Neuronal stem cell (in vitro differentiated cells): ENCODE measurements around the gene UVSSA.

ENCODE experiments used
- DNase-seq: peaks from one replicate; pipeline ENCODE4 v3.0.0-alpha.2; 2013; ENCODE audit warnings: low spot score
- H2AFZ ChIP-seq: one replicate; pipeline ENCODE4 v1.6.1; 2013; ENCODE audit warnings: mild to moderate bottlenecking, low read length, inconsistent platforms
- H2AK5ac ChIP-seq: 2 replicates; pipeline ENCODE4 v1.6.1; 2013; ENCODE audit warnings: low read depth, mild to moderate bottlenecking, inconsistent platforms, low read length, moderate library complexity, mixed read lengths
- H2BK120ac ChIP-seq: 2 replicates; pipeline ENCODE4 v1.6.1; 2013; ENCODE audit warnings: low read depth, mild to moderate bottlenecking, inconsistent platforms, low read length, moderate library complexity, mixed read lengths
- H2BK12ac ChIP-seq: one replicate; pipeline ENCODE4 v1.6.1; 2013; ENCODE audit warnings: low read length, inconsistent platforms
- H2BK15ac ChIP-seq: 2 replicates; pipeline ENCODE4 v1.6.1; 2013; ENCODE audit warnings: mild to moderate bottlenecking, low read length, inconsistent platforms, mixed read lengths
- H2BK5ac ChIP-seq: one replicate; pipeline ENCODE4 v1.6.1; 2013; ENCODE audit warnings: inconsistent platforms, mild to moderate bottlenecking, low read length, moderate library complexity
- H3K14ac ChIP-seq: one replicate; pipeline ENCODE4 v1.6.1; 2013; ENCODE audit warnings: low read length, inconsistent platforms
- H3K18ac ChIP-seq: 2 replicates; pipeline ENCODE4 v1.6.1; 2013; ENCODE audit warnings: low read length, inconsistent platforms
- H3K23ac ChIP-seq: 2 replicates; pipeline ENCODE4 v1.6.1; 2013; ENCODE audit warnings: low read depth, mild to moderate bottlenecking, mixed read lengths, low read length, inconsistent platforms; ENCODE audit not compliant: poor library complexity
- H3K27ac ChIP-seq: replicated peaks from 3 replicates; pipeline ENCODE4 v1.5.1; 2013; ENCODE audit warnings: low read length, inconsistent platforms
- H3K27me3 ChIP-seq, 3 experiments: 2 replicates each; pipeline ENCODE4 v1.6.1; 2013; ENCODE audit warnings: low read length in 3 of 3, mild to moderate bottlenecking in 2 of 3, inconsistent platforms in 1 of 3, low read depth in 1 of 3, mixed read lengths in 1 of 3, moderate library complexity in 1 of 3; ENCODE audit not compliant: control insufficient read depth in 3 of 3, insufficient read depth in 3 of 3
- H3K36me3 ChIP-seq, 2 donors: replicated peaks in 1 of 2; 2 replicates each; pipeline ENCODE4 v1.6.1; 2013; ENCODE audit warnings: low read length in 2 of 2; ENCODE audit not compliant: control insufficient read depth in 2 of 2, insufficient read depth in 2 of 2
- H3K4ac ChIP-seq: 2 replicates; pipeline ENCODE4 v1.6.1; 2013; ENCODE audit warnings: inconsistent platforms, mild to moderate bottlenecking, low read length, moderate library complexity
- H3K4me1 ChIP-seq, 2 donors: 1 replicate in 1 of 2; 2 replicates in 1 of 2; pipeline ENCODE4 v1.6.1; 2013; ENCODE audit warnings: low read length in 2 of 2, low read depth in 1 of 2; ENCODE audit not compliant: control insufficient read depth in 2 of 2, insufficient read depth in 1 of 2
- H3K4me2 ChIP-seq: one replicate; pipeline ENCODE4 v1.6.1; 2013; ENCODE audit warnings: mild to moderate bottlenecking, low read length, inconsistent platforms; ENCODE audit not compliant: insufficient read depth, poor library complexity, severe bottlenecking
- H3K4me3 ChIP-seq, 2 donors: 2 replicates each; pipeline ENCODE4 v1.5.1; 2013; ENCODE audit warnings: low read length in 2 of 2, mild to moderate bottlenecking in 2 of 2, inconsistent platforms in 1 of 2, moderate library complexity in 1 of 2
- H3K79me1 ChIP-seq: one replicate; pipeline ENCODE4 v1.6.1; 2013; ENCODE audit warnings: low read depth, mild to moderate bottlenecking, inconsistent platforms, low read length, moderate library complexity
- H3K9ac ChIP-seq: one replicate; pipeline ENCODE4 v1.6.1; 2013; ENCODE audit warnings: mild to moderate bottlenecking, low read depth, low read length, inconsistent platforms; ENCODE audit not compliant: poor library complexity
- H3K9me3 ChIP-seq, 2 donors: replicated peaks in 1 of 2; 2 replicates each; pipeline versions ENCODE3 to v1.6.1; 2013; ENCODE audit warnings: low read length in 2 of 2, mild to moderate bottlenecking in 2 of 2, inconsistent platforms in 1 of 2, low read depth in 1 of 2, mixed read lengths in 1 of 2, moderate library complexity in 1 of 2; ENCODE audit not compliant: control insufficient read depth in 2 of 2, insufficient read depth in 1 of 2
- H4K8ac ChIP-seq: one replicate; pipeline ENCODE4 v1.6.1; 2013; ENCODE audit warnings: low read depth, mild to moderate bottlenecking, inconsistent platforms, low read length, moderate library complexity
- H4K91ac ChIP-seq: one replicate; pipeline ENCODE4 v1.6.1; 2013; ENCODE audit warnings: low read length, low read depth, mild to moderate bottlenecking, inconsistent platforms; ENCODE audit not compliant: poor library complexity
- WGBS, 2 donors: extraction: QIAGEN DNeasy Blood & Tissue Kit; methylation state at CpG; one replicate each; pipeline ENCODE4 v1.1.7; 2013; ENCODE audit warnings: missing lambda C conversion rate in 2 of 2, mixed read lengths in 1 of 2; ENCODE audit not compliant: insufficient read length in 2 of 2, insufficient replicate concordance in 1 of 2; ENCODE audit errors: extremely low coverage in 2 of 2; 5-methylcytosine and 5-hydroxymethylcytosine counted together

Gene UVSSA

GRCh38 chr4:1350169-1350520, 3.1 kb downstream of the UVSSA start:
- peaks cover 17% of the 10 kb centered on the region for H3K79me1 ChIP-seq
- H3K9me3 ChIP-seq, result no peaks in the 10 kb centered on the region
- H3K4me2 ChIP-seq, result no peak overlapping the region
- H2BK5ac ChIP-seq, result no peak overlapping the region
- H3K27ac ChIP-seq, result no peak overlapping the region
- WGBS, 2 donors, result no CpG with 5 or more reads among the region's 5 CpGs
- no peak overlapping the region for H3K14ac ChIP-seq
- peaks cover 1 to 4% of the 10 kb centered on the region in 2 donors for H3K4me1 ChIP-seq
- H3K4me3 ChIP-seq, result no peak overlapping the region
- H2BK15ac ChIP-seq, result no peak overlapping the region
- no peak overlapping the region for H3K23ac ChIP-seq
- no peak overlapping the region for H4K8ac ChIP-seq
- DNase-seq, result no peak
- no peak overlapping the region for H3K9ac ChIP-seq
- H2BK12ac ChIP-seq, result no peak overlapping the region
- H2AK5ac ChIP-seq, result no peak overlapping the region
- H4K91ac ChIP-seq, result no peak overlapping the region
- H3K36me3 ChIP-seq, result peaks cover 8 to 42% of the 10 kb centered on the region in 2 donors
- H2BK120ac ChIP-seq, result no peak overlapping the region
- no peak overlapping the region for H3K4ac ChIP-seq
- H3K27me3 ChIP-seq, result no peaks in the 10 kb centered on the region
- H3K18ac ChIP-seq, result no peak overlapping the region
- H2AFZ ChIP-seq, result no peak overlapping the region

GRCh38 chr4:1351854-1352566, 5.0 kb downstream of the UVSSA start:
- Histone ChIP-seq H3K79me1 (peaks cover 15% of the 10 kb centered on the region), H3K27me3 (no peaks in the 10 kb centered on the region), H3K9me3 (no peaks in the 10 kb centered on the region), H2BK15ac (no peak overlapping the region), H4K91ac (no peak overlapping the region), H2BK12ac (no peak overlapping the region), H2BK5ac (no peak overlapping the region), H2BK120ac (no peak overlapping the region), H2AK5ac (no peak overlapping the region), H3K23ac (peak overlapping the region; percentile 67), H3K36me3 (peaks cover 15 to 53% of the 10 kb centered on the region in 2 donors), H2AFZ (peak overlapping the region; percentile 24), H3K18ac (peak overlapping the region; percentile 45), H3K27ac (no peak overlapping the region), H3K14ac (peak overlapping the region; percentile 40), H4K8ac (peak overlapping the region; percentile 97), H3K4ac (no peak overlapping the region), H3K4me1 (peaks cover 1 to 4% of the 10 kb centered on the region in 2 donors), H3K4me3 (peak overlapping the region in 1 of 2 donors; percentile 20), H3K9ac (no peak overlapping the region), H3K4me2 (no peak overlapping the region)
- DNase-seq, result peak; percentile 67
- WGBS, 2 donors, result no CpG with 5 or more reads among the region's 24 CpGs

DNA sequence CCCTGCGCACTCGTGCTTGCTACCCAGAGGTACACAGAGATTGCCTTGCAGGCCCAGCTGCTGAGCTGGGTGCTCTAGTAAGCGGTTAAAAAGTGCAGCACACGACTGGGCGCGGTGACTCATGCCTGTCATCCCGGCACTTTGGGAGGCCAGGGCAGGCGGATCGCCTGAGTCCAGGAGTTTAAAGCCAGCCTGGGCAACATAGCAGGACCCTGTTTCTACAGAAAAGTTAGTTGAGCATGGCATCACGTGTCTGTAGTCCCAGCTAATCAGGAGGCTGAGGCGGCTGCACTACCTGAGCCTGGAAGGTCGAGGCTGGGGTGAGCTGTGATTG, 5.5 kb downstream of the UVSSA start:
- Histone ChIP-seq H4K91ac (no peak overlapping the region), H2AFZ (no peak overlapping the region), H3K18ac (no peak overlapping the region), H3K36me3 (peaks cover 15 to 58% of the 10 kb centered on the region in 2 donors), H2BK5ac (peak overlapping the region; percentile 24), H3K14ac (no peak overlapping the region), H3K4ac (no peak overlapping the region), H2BK120ac (no peak overlapping the region), H3K23ac (no peak overlapping the region), H3K27ac (no peak overlapping the region), H3K4me3 (no peak overlapping the region), H3K4me1 (peaks cover 1 to 4% of the 10 kb centered on the region in 2 donors), H2BK15ac (no peak overlapping the region), H4K8ac (no peak overlapping the region), H3K9me3 (no peaks in the 10 kb centered on the region), H2AK5ac (no peak overlapping the region), H3K9ac (no peak overlapping the region), H3K27me3 (no peaks in the 10 kb centered on the region), H3K79me1 (peaks cover 15% of the 10 kb centered on the region), H2BK12ac (no peak overlapping the region), H3K4me2 (no peak overlapping the region)
- no peak for DNase-seq
- no CpG with 5 or more reads among the region's 12 CpGs for WGBS, 2 donors

DNA sequence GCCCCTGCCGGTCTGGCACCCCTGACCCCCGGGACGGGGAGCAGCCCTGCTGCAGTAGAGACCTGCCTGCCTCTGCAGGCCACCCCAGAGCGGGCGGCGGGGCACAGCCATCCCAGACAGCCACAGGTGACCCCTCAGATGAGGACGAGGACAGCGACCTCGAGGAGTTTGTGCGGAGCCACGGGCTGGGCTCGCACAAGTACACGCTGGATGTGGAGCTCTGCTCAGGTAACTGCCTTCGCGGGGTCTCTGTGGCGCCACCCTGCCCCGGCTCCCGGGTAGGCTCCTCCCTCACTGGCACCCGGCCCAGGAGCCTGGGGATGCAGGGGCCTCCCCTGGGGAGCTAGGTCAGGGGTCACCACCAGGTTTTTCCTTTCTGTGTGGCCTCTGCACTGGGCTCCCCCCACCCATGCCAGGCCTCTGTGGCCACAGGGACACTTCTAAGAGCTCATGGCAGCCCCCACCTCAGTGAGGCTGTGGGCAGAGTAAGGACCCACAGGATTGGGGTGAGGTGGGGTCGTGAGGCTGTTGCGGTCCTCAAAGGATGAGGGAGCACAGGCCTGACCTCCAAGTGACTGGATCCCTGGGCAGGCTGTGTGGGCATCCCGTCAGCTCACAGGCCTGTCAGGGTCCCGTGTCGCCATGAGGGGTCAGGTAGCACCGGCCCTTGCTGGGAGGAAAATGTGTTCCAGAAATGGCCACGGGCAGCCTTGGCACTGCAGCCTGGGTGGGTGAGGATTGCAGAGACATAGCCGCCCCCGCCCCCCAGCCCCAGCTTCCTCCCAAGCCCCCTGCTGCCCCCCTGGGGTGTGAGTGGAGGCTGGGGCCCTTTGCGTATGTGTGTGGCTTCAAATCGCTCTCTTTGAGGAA, 6.4 kb downstream of the UVSSA start:
- H3K36me3 ChIP-seq, result peaks cover 15 to 64% of the 10 kb centered on the region in 2 donors
- H3K27ac ChIP-seq, result no peak overlapping the region
- H2BK12ac ChIP-seq, result peak overlapping the region; percentile 10
- no peaks in the 10 kb centered on the region for H3K27me3 ChIP-seq
- H3K4me2 ChIP-seq, result no peak overlapping the region
- peaks cover 0 to 2% of the 10 kb centered on the region in 2 donors for H3K4me1 ChIP-seq
- no peak overlapping the region for H4K8ac ChIP-seq
- peak overlapping the region; percentile 53 for H2BK5ac ChIP-seq
- no peak overlapping the region for H3K18ac ChIP-seq
- H3K9me3 ChIP-seq, result no peaks in the 10 kb centered on the region
- H2AK5ac ChIP-seq, result no peak overlapping the region
- no peak overlapping the region for H3K14ac ChIP-seq
- no peak overlapping the region for H3K4me3 ChIP-seq
- peaks cover 13% of the 10 kb centered on the region for H3K79me1 ChIP-seq
- no CpG with 5 or more reads among the region's 30 CpGs for WGBS, 2 donors
- no peak overlapping the region for H2AFZ ChIP-seq
- no peak overlapping the region for H3K23ac ChIP-seq
- H4K91ac ChIP-seq, result no peak overlapping the region
- no peak for DNase-seq
- H2BK15ac ChIP-seq, result no peak overlapping the region
- H2BK120ac ChIP-seq, result no peak overlapping the region
- no peak overlapping the region for H3K4ac ChIP-seq
- no peak overlapping the region for H3K9ac ChIP-seq
